ENCODE data around the gene COL6A1.

- TF ChIP-seq CTCF (conservative IDR thresholded peaks at IDR 0.05; ENCODE audit: low read length) = no peak
- no peak for TF ChIP-seq EZH2phosphoT487 (IDR thresholded peaks at IDR 0.05; ENCODE audit: borderline replicate concordance, low read depth, low read length)
Measured at GRCh38 chr21:45982758-45983648, 1.4 kb downstream of the COL6A1 start.
